Ectodermal cell (in vitro differentiated cells): Measurements from ENCODE around the gene IGFN1.

Source experiments
- H3K27ac ChIP-seq: 2 replicates; pipeline ENCODE4 v1.7.0; 2013; ENCODE audit warnings: mild to moderate bottlenecking, low read depth, low read length; ENCODE audit not compliant: insufficient read depth, poor library complexity, severe bottlenecking
- H3K27me3 ChIP-seq: 2 replicates; pipeline ENCODE4 v1.7.0; 2013; ENCODE audit warnings: mild to moderate bottlenecking, low read length; ENCODE audit not compliant: insufficient read depth, control insufficient read depth, poor library complexity, severe bottlenecking
- H3K36me3 ChIP-seq: one replicate; pipeline ENCODE4 v1.7.0; 2013; ENCODE audit warnings: low read length; ENCODE audit not compliant: control insufficient read depth, insufficient read depth
- H3K4me1 ChIP-seq: one replicate; pipeline ENCODE4 v1.7.0; 2013; ENCODE audit warnings: low read length; ENCODE audit not compliant: control insufficient read depth, insufficient read depth
- H3K4me3 ChIP-seq: 2 replicates; pipeline ENCODE4 v1.7.0; 2013; ENCODE audit warnings: low read depth, low read length, control low read depth; ENCODE audit not compliant: insufficient read depth
- H3K9me3 ChIP-seq: 2 replicates; pipeline ENCODE4 v1.7.0; 2013; ENCODE audit warnings: mild to moderate bottlenecking, low read length, moderate library complexity; ENCODE audit not compliant: control insufficient read depth
- WGBS, 2 experiments: methylation state at CpG; one replicate each; pipeline ENCODE4 v1.1.7; 2013; ENCODE audit warnings: missing lambda C conversion rate in 2 of 2; 5-methylcytosine and 5-hydroxymethylcytosine counted together

Gene IGFN1

GRCh38 chr1:201222125-201222524, 31.5 kb downstream of the IGFN1 start:
- Histone ChIP-seq H3K27me3 (no peaks in the 10 kb centered on the region), H3K27ac (no peak overlapping the region), H3K4me1 (no peaks in the 10 kb centered on the region), H3K9me3 (no peaks in the 10 kb centered on the region), H3K36me3 (no peaks in the 10 kb centered on the region), H3K4me3 (no peak overlapping the region)
- WGBS, 2 experiments, result 82 to 90% methylated on average over 6 of the region's 6 CpGs

GRCh38 chr1:201223852-201224665, 33.4 kb downstream of the IGFN1 start:
- H3K4me1 ChIP-seq, result no peaks in the 10 kb centered on the region
- H3K4me3 ChIP-seq, result no peak overlapping the region
- H3K9me3 ChIP-seq, result no peaks in the 10 kb centered on the region
- H3K27ac ChIP-seq, result no peak overlapping the region
- 94 to 95% methylated on average over 16 of the region's 17 CpGs for WGBS, 2 experiments
- no peaks in the 10 kb centered on the region for H3K36me3 ChIP-seq
- no peaks in the 10 kb centered on the region for H3K27me3 ChIP-seq

- no peaks in the 10 kb centered on the region for H3K27me3 ChIP-seq
- no peak overlapping the region for H3K4me3 ChIP-seq
- 76 to 80% methylated on average over 7 of the region's 7 CpGs for WGBS, 2 experiments
- no peaks in the 10 kb centered on the region for H3K9me3 ChIP-seq
- H3K4me1 ChIP-seq, result no peaks in the 10 kb centered on the region
- H3K27ac ChIP-seq, result no peak overlapping the region
- H3K36me3 ChIP-seq, result no peaks in the 10 kb centered on the region
Measured at GRCh38 chr1:201224666-201225370, 34.2 kb downstream of the IGFN1 start.

- no peaks in the 10 kb centered on the region for H3K4me1 ChIP-seq
- H3K9me3 ChIP-seq, result no peaks in the 10 kb centered on the region
- H3K4me3 ChIP-seq, result no peak overlapping the region
- WGBS, 2 experiments, result 78 to 80% methylated on average over 7 of the region's 7 CpGs
- H3K27ac ChIP-seq, result no peak overlapping the region
- no peaks in the 10 kb centered on the region for H3K27me3 ChIP-seq
- no peaks in the 10 kb centered on the region for H3K36me3 ChIP-seq
Measured at GRCh38 chr1:201226178-201226514, 35.5 kb downstream of the IGFN1 start.

- Histone ChIP-seq H3K9me3 (no peaks in the 10 kb centered on the region), H3K36me3 (no peaks in the 10 kb centered on the region), H3K4me1 (no peaks in the 10 kb centered on the region), H3K27ac (no peak overlapping the region), H3K27me3 (no peaks in the 10 kb centered on the region), H3K4me3 (no peak overlapping the region)
- 89 to 92% methylated on average over 24 of the region's 24 CpGs for WGBS, 2 experiments
Measured at GRCh38 chr1:201226859-201227488, 36.4 kb downstream of the IGFN1 start.

GRCh38 chr1:201228011-201228983, 37.7 kb downstream of the IGFN1 start:
- Histone ChIP-seq H3K4me3 (no peak overlapping the region), H3K27ac (no peak overlapping the region), H3K36me3 (no peaks in the 10 kb centered on the region), H3K27me3 (no peaks in the 10 kb centered on the region), H3K9me3 (no peaks in the 10 kb centered on the region), H3K4me1 (no peaks in the 10 kb centered on the region)
- 83 to 86% methylated on average over 16 of the region's 16 CpGs for WGBS, 2 experiments

- Histone ChIP-seq H3K4me3 (no peak overlapping the region), H3K36me3 (no peaks in the 10 kb centered on the region), H3K9me3 (no peaks in the 10 kb centered on the region), H3K4me1 (no peaks in the 10 kb centered on the region), H3K27ac (no peak overlapping the region), H3K27me3 (no peaks in the 10 kb centered on the region)
- 93 to 94% methylated on average over 4 of the region's 4 CpGs for WGBS, 2 experiments
Measured at GRCh38 chr1:201229095-201229494, 38.5 kb downstream of the IGFN1 start.

GRCh38 chr1:201229771-201230635, 39.4 kb downstream of the IGFN1 start:
- H3K9me3 ChIP-seq, result no peaks in the 10 kb centered on the region
- H3K27ac ChIP-seq, result no peak overlapping the region
- WGBS, 2 experiments, result 82 to 90% methylated on average over 6 of the region's 6 CpGs
- H3K4me3 ChIP-seq, result no peak overlapping the region
- H3K4me1 ChIP-seq, result no peaks in the 10 kb centered on the region
- no peaks in the 10 kb centered on the region for H3K36me3 ChIP-seq
- H3K27me3 ChIP-seq, result no peaks in the 10 kb centered on the region

GRCh38 chr1:201230676-201231075, 40.1 kb downstream of the IGFN1 start:
- no peaks in the 10 kb centered on the region for H3K9me3 ChIP-seq
- H3K27ac ChIP-seq, result no peak overlapping the region
- 94% methylated on average over 4 of the region's 4 CpGs for WGBS, 2 experiments
- no peak overlapping the region for H3K4me3 ChIP-seq
- H3K36me3 ChIP-seq, result no peaks in the 10 kb centered on the region
- no peaks in the 10 kb centered on the region for H3K4me1 ChIP-seq
- H3K27me3 ChIP-seq, result no peaks in the 10 kb centered on the region
